Prostate gland (tissue), 2 donors: ENCODE data around the gene KATNA1.

Source experiments
- POLR2A ChIP-seq: fragments of 450-650 bp; IDR thresholded peaks from one replicate; pipeline ENCODE4 v1.6.1; 2016; ENCODE audit warnings: antibody characterized with exemption, mild to moderate bottlenecking
- TF ChIP-seq, protein P1 (sequence below), 4 experiments: fragments of 200-600 bp in 2 of 4; fragments of 450-650 bp in 2 of 4; sonication (generic) in 2 of 4; IDR thresholded peaks; 1 replicate in 3 of 4; 2 replicates in 1 of 4; pipeline ENCODE4 v1.5.1; 2016 to 2019; ENCODE audit warnings: antibody characterized with exemption in 4 of 4, mild to moderate bottlenecking in 2 of 4, moderate library complexity in 2 of 4

DNA sequence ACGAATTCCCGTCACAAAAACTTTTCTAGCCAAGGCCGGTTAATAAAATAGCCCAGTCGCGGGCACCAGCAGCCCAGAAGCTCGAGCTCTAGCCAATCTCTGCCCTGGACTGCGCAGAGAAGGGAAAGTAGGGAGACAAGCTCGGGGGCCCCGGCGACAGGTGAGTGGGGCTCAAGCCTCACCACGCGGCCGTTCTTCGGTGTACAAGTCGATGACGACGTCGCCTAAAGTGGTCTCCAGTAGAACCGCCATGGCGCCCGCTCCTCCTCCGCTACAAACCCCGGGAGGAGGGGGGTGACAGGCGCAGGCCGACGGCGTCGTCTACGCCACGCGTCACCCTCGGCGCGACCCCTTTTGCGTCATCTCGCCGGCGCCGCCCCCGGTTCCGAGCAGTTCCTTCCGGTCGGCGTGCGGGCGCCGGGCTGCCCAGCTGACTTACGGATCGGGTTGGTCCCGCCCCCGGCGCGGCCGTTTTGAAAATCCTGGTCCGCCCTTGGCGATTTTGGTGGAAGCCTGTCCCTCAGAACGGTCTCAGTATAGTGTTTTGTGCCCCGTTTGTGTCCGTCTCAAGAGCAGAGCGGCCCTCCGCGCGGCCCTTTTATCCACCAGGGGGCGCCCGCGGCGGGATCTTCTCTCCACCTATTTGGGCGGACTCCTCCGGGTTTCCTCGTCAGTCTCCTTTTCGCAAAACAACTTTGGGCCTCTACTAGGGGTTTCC lies 102.6 kb downstream of the KATNA1 start, which contains the start of gene PPIL4:
- TF ChIP-seq, protein P1, sequence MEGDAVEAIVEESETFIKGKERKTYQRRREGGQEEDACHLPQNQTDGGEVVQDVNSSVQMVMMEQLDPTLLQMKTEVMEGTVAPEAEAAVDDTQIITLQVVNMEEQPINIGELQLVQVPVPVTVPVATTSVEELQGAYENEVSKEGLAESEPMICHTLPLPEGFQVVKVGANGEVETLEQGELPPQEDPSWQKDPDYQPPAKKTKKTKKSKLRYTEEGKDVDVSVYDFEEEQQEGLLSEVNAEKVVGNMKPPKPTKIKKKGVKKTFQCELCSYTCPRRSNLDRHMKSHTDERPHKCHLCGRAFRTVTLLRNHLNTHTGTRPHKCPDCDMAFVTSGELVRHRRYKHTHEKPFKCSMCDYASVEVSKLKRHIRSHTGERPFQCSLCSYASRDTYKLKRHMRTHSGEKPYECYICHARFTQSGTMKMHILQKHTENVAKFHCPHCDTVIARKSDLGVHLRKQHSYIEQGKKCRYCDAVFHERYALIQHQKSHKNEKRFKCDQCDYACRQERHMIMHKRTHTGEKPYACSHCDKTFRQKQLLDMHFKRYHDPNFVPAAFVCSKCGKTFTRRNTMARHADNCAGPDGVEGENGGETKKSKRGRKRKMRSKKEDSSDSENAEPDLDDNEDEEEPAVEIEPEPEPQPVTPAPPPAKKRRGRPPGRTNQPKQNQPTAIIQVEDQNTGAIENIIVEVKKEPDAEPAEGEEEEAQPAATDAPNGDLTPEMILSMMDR (IDR thresholded peaks at IDR 0.05) = peak; percentile 93 to 95 (median 94)
- TF ChIP-seq POLR2A = peak; percentile 86
